Measurements from ENCODE around the gene FBXO22.

FBXO22 gene

GRCh38 chr15:75966073-75966472 is 62.4 kb downstream of the FBXO22 start:
- TF ChIP-seq RAD21 (IDR thresholded peaks at IDR 0.05; ENCODE audit: low read depth), result no peak
- no peak for TF ChIP-seq EGR1 (IDR thresholded peaks at IDR 0.05)
- TF ChIP-seq CREB1 (IDR thresholded peaks at IDR 0.05; ENCODE audit: low read depth), result no peak
- no peak for TF ChIP-seq REST (IDR thresholded peaks at IDR 0.05; ENCODE audit: low read depth)
- no peak for TF ChIP-seq MAX (IDR thresholded peaks at IDR 0.05)
- no peak for TF ChIP-seq CEBPB (IDR thresholded peaks at IDR 0.05)
- no peak for TF ChIP-seq FOXM1 (IDR thresholded peaks at IDR 0.05; ENCODE audit: borderline replicate concordance, low read depth)
- no peak for TF ChIP-seq TAF1 (IDR thresholded peaks at IDR 0.05; ENCODE audit: low read depth)
- TF ChIP-seq NFIC (IDR thresholded peaks at IDR 0.05), result no peak
- no peak for TF ChIP-seq TCF12 (IDR thresholded peaks at IDR 0.05; ENCODE audit: low read depth)
- TF ChIP-seq ZBTB7A (IDR thresholded peaks at IDR 0.05; ENCODE audit: low read depth), result no peak
- no peak for TF ChIP-seq YY1 (IDR thresholded peaks at IDR 0.05; ENCODE audit: low read depth)
- TF ChIP-seq USF1 (IDR thresholded peaks at IDR 0.05), result no peak
- no peak for TF ChIP-seq EP300 (IDR thresholded peaks at IDR 0.05; ENCODE audit: borderline replicate concordance)

DNA sequence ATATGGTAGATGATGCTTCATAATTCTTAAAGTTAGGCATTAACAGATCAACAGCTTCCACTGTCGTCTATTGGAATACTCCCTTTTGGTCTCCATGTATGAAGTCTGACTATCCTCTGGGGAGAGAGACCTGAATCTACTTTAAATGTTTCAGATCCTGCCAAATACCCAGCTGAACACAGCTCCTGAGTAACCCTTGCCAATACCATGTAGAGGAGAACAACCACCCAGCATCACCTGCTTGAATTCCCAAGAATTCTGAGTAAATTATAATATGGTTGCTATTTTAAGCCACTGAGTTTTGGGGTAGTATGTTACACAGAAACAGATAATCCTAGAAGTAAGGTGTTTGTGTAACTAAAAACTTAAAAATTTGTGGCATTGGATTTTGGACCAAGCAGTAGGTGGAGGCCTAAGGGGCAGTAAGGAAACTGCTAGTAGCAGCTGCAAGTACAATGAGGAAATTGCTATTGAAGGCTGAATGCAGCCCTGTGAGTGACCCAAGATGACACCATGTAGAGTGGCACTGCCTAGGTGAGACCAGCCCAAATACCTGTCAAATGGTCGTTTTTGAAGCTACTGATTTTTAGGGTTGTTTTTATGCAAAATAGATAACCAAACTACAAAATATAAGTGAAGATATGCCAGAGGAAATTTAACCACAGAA is 77.6 kb downstream of the FBXO22 start:
- TF ChIP-seq FOXM1 (IDR thresholded peaks at IDR 0.05; ENCODE audit: borderline replicate concordance, low read depth) (no peak), RAD21 (IDR thresholded peaks at IDR 0.05; ENCODE audit: low read depth) (no peak), NFIC (IDR thresholded peaks at IDR 0.05) (no peak)

DNA sequence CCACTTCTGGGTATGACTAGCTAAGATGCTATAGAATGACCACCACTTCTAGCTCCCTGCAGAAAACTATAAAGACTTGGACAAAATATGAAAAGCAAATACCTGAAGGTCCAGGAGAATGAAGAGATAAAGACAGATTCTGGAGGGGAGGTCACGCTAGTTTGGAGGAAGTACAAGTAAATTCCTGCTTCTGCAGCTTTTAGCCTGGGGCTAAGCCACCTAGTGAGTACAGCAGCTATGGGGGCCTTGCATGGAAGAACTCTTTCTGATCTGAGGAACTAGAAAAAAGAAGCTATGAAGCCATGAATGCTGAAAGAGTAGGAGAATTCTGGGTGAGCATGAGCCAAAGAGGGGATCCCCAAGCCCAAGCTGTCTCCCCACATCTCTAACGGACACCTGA is 78.8 kb downstream of the FBXO22 start:
- TF ChIP-seq RAD21 (IDR thresholded peaks at IDR 0.05; ENCODE audit: low read depth), result no peak
- no peak for TF ChIP-seq YY1 (IDR thresholded peaks at IDR 0.05; ENCODE audit: low read depth)
- no peak for TF ChIP-seq EP300 (IDR thresholded peaks at IDR 0.05; ENCODE audit: borderline replicate concordance)
- TF ChIP-seq FOXM1 (IDR thresholded peaks at IDR 0.05; ENCODE audit: borderline replicate concordance, low read depth), result no peak
- TF ChIP-seq TEAD4 (IDR thresholded peaks at IDR 0.05), result no peak
- TF ChIP-seq REST (IDR thresholded peaks at IDR 0.05; ENCODE audit: low read depth), result no peak
- TF ChIP-seq CEBPB (IDR thresholded peaks at IDR 0.05), result no peak
- no peak for TF ChIP-seq MAX (IDR thresholded peaks at IDR 0.05)
- TF ChIP-seq ZBTB7A (IDR thresholded peaks at IDR 0.05; ENCODE audit: low read depth), result no peak
- no peak for TF ChIP-seq EGR1 (IDR thresholded peaks at IDR 0.05)
- TF ChIP-seq NFIC (IDR thresholded peaks at IDR 0.05), result no peak
- no peak for TF ChIP-seq TCF12 (IDR thresholded peaks at IDR 0.05; ENCODE audit: low read depth)

- no peak for TF ChIP-seq ZBTB7A (IDR thresholded peaks at IDR 0.05; ENCODE audit: low read depth)
- no peak for TF ChIP-seq CREB1 (IDR thresholded peaks at IDR 0.05; ENCODE audit: low read depth)
- TF ChIP-seq RAD21 (IDR thresholded peaks at IDR 0.05; ENCODE audit: low read depth), result no peak
- no peak for TF ChIP-seq TAF1 (IDR thresholded peaks at IDR 0.05; ENCODE audit: low read depth)
- no peak for TF ChIP-seq MAX (IDR thresholded peaks at IDR 0.05)
- no peak for TF ChIP-seq EP300 (IDR thresholded peaks at IDR 0.05; ENCODE audit: borderline replicate concordance)
- TF ChIP-seq REST (IDR thresholded peaks at IDR 0.05; ENCODE audit: low read depth), result no peak
- TF ChIP-seq CEBPB (IDR thresholded peaks at IDR 0.05), result no peak
- no peak for TF ChIP-seq YY1 (IDR thresholded peaks at IDR 0.05; ENCODE audit: low read depth)
- no peak for TF ChIP-seq NFIC (IDR thresholded peaks at IDR 0.05)
- no peak for TF ChIP-seq USF1 (IDR thresholded peaks at IDR 0.05)
- no peak for TF ChIP-seq TEAD4 (IDR thresholded peaks at IDR 0.05)
- no peak for TF ChIP-seq TCF12 (IDR thresholded peaks at IDR 0.05; ENCODE audit: low read depth)
- no peak for TF ChIP-seq EGR1 (IDR thresholded peaks at IDR 0.05)
- TF ChIP-seq FOXM1 (IDR thresholded peaks at IDR 0.05; ENCODE audit: borderline replicate concordance, low read depth), result no peak
Measured at GRCh38 chr15:75985971-75986370, 82.3 kb downstream of the FBXO22 start.
